GM23338 (cell line): Measurements from ENCODE around the gene MRPS6. TPM values are rescaled to one million over a fixed set of nuclear protein-coding genes. Genes with fewer than 3 reads are reported as not detected.

Experiments used
- ATAC-seq: fragments of 200-7000 bp; cut with Tn5 transposase; 3 replicates; pipeline ENCODE4 v1.9.1; 2020
- DNase-seq: peaks from one replicate; pipeline ENCODE4 v3.0.0-alpha.2; 2015; ENCODE audit warnings: low spot score
- H2AFZ ChIP-seq: fragments of 200-600 bp; sonication (generic); 2 replicates; pipeline ENCODE4 v1.8.0; 2016; ENCODE audit warnings: antibody characterized with exemption, mild to moderate bottlenecking, moderate library complexity
- H3F3A ChIP-seq: fragments of 200-600 bp; sonication (generic); replicated peaks from 2 replicates; pipeline ENCODE4 v1.8.0; 2017; ENCODE audit warnings: antibody characterized with exemption, mixed run types, low read depth
- H3K27ac ChIP-seq: fragments of 200-600 bp; sonication (generic); 2 replicates; pipeline ENCODE4 v1.6.1; 2016; ENCODE audit warnings: low read depth
- H3K27me3 ChIP-seq: fragments of 200-600 bp; sonication (generic); 2 replicates; pipeline ENCODE4 v1.8.0; 2016; ENCODE audit warnings: mild to moderate bottlenecking, mixed run types, moderate library complexity; ENCODE audit not compliant: insufficient read depth
- H3K36me3 ChIP-seq: fragments of 200-600 bp; sonication (generic); 2 replicates; pipeline ENCODE4 v1.8.0; 2016; ENCODE audit warnings: mild to moderate bottlenecking; ENCODE audit not compliant: insufficient read depth
- H3K4me1 ChIP-seq: fragments of 200-600 bp; sonication (generic); 2 replicates; pipeline ENCODE4 v1.8.0; 2016; ENCODE audit warnings: mild to moderate bottlenecking, moderate library complexity; ENCODE audit not compliant: insufficient read depth
- H3K4me2 ChIP-seq: fragments of 200-600 bp; sonication (generic); 2 replicates; pipeline ENCODE4 v1.7.1; 2017; ENCODE audit warnings: mixed run types
- H3K4me3 ChIP-seq: fragments of 200-600 bp; sonication (generic); 2 replicates; pipeline ENCODE4 v1.6.1; 2016; ENCODE audit warnings: mixed run types
- H3K79me2 ChIP-seq: fragments of 200-600 bp; sonication (generic); replicated peaks from 2 replicates; pipeline ENCODE4 v1.8.0; 2017; ENCODE audit warnings: mild to moderate bottlenecking; ENCODE audit not compliant: insufficient read depth
- H3K9me2 ChIP-seq: fragments of 200-600 bp; sonication (generic); 2 replicates; pipeline ENCODE4 v1.8.0; 2017; ENCODE audit not compliant: insufficient read depth
- H4K20me1 ChIP-seq: fragments of 200-600 bp; sonication (generic); replicated peaks from 2 replicates; pipeline ENCODE4 v1.8.0; 2017; ENCODE audit warnings: mild to moderate bottlenecking; ENCODE audit not compliant: insufficient read depth
- H3K27ac Mint-ChIP-seq: 2 replicates; pipeline ENCODE4 v1.8.0; 2020; ENCODE audit warnings: inconsistent platforms, mild to moderate bottlenecking, moderate library complexity, mixed read lengths
- H3K27me3 Mint-ChIP-seq: 3 replicates; pipeline ENCODE4 v1.8.0; 2022; ENCODE audit warnings: low read depth, mild to moderate bottlenecking, moderate library complexity, mixed read lengths, inconsistent platforms; ENCODE audit not compliant: insufficient read depth, poor library complexity
- H3K36me3 Mint-ChIP-seq: 3 replicates; pipeline ENCODE4 v1.8.0; 2021; ENCODE audit warnings: low read depth, mild to moderate bottlenecking, inconsistent platforms, moderate library complexity, mixed read lengths
- H3K4me1 Mint-ChIP-seq: 3 replicates; pipeline ENCODE4 v1.8.0; 2020; ENCODE audit warnings: mild to moderate bottlenecking, inconsistent platforms, mixed read lengths
- H3K4me3 Mint-ChIP-seq: 3 replicates; pipeline ENCODE4 v1.8.0; 2021; ENCODE audit warnings: moderate library complexity, mild to moderate bottlenecking, inconsistent platforms, mixed read lengths
- H3K9me3 Mint-ChIP-seq: 3 replicates; pipeline ENCODE4 v1.8.0; 2020; ENCODE audit warnings: moderate library complexity, mild to moderate bottlenecking, inconsistent platforms, mixed read lengths
- CREB1 ChIP-seq: fragments of 250-450 bp; sonication (Bioruptor Pico); IDR thresholded peaks from 2 replicates; pipeline ENCODE4 v1.5.0; 2020; ENCODE audit warnings: low read depth, mild to moderate bottlenecking, moderate library complexity
- EZH2 ChIP-seq: fragments of 200-600 bp; sonication (generic); IDR thresholded peaks from one replicate; pipeline ENCODE4 v1.8.0; 2017; ENCODE audit warnings: antibody characterized with exemption, mild to moderate bottlenecking, low read depth; ENCODE audit not compliant: unreplicated experiment
- EZH2phosphoT487 ChIP-seq: fragments of 200-600 bp; sonication (generic); IDR thresholded peaks from one replicate; pipeline ENCODE4 v1.8.1; 2018; ENCODE audit warnings: antibody characterized with exemption; ENCODE audit not compliant: unreplicated experiment
- JUNB ChIP-seq: IDR thresholded peaks from one replicate; pipeline ENCODE4 v1.6.1; 2016; ENCODE audit warnings: antibody characterized with exemption; ENCODE audit not compliant: unreplicated experiment
- NANOG ChIP-seq: IDR thresholded peaks from 2 replicates; pipeline ENCODE4 v1.6.1; 2016; ENCODE audit warnings: antibody characterized with exemption, borderline replicate concordance
- POLR2AphosphoS5 ChIP-seq: IDR thresholded peaks from 2 replicates; pipeline ENCODE4 v1.6.1; 2016; ENCODE audit warnings: antibody characterized with exemption, low read depth
- STAT1 ChIP-seq: IDR thresholded peaks from one replicate; pipeline ENCODE4 v1.6.1; 2016; ENCODE audit warnings: antibody characterized with exemption; ENCODE audit not compliant: unreplicated experiment
- ZNF114 ChIP-seq: fragments of 250-450 bp; sonication (Bioruptor Pico); IDR thresholded peaks from 2 replicates; pipeline ENCODE4 v1.5.0; 2020; ENCODE audit warnings: mild to moderate bottlenecking, moderate library complexity
- ZNF331 ChIP-seq: fragments of 250-450 bp; sonication (Bioruptor Pico); IDR thresholded peaks from 2 replicates; pipeline ENCODE4 v1.5.0; 2020; ENCODE audit warnings: low read depth, mild to moderate bottlenecking, moderate library complexity
- polyA plus RNA-seq: library from polyadenylated mRNA; unstranded; fragments of >200 nt; fragmentation: Nextera tagmentation; extraction: Ambion mirVana; gene quantifications from 2 replicates; pipeline ENCODE4 v1.2.1, GENCODE V29; 2016
- total RNA-seq: library from RNA; depleted of rRNA; stranded (reverse); fragments of >200 nt; shearing (Covaris generic); gene quantifications from 2 replicates; pipeline ENCODE4 v1.2.3, GENCODE V29; 2014
- TF ChIP-seq, protein P1 (sequence below): IDR thresholded peaks from one replicate; pipeline ENCODE4 v1.6.1; 2018; ENCODE audit warnings: antibody characterized with exemption; ENCODE audit not compliant: unreplicated experiment
- TF ChIP-seq, protein P2 (sequence below): fragments of 250-450 bp; sonication (Bioruptor Pico); IDR thresholded peaks from 2 replicates; pipeline ENCODE4 v1.5.0; 2020; ENCODE audit warnings: mild to moderate bottlenecking, moderate library complexity
- TF ChIP-seq, protein P3 (sequence below): IDR thresholded peaks from 2 replicates; pipeline ENCODE4 v1.6.1; 2016; ENCODE audit warnings: antibody characterized with exemption
- TF ChIP-seq, protein P4 (sequence below), 2 experiments: fragments of 200-600 bp in 1 of 2; sonication (generic) in 1 of 2; conservative IDR thresholded peaks; 2 replicates each; pipeline versions ENCODE4 v1.5.1 to v1.6.1; 2016 to 2017; ENCODE audit warnings: antibody characterized with exemption in 2 of 2, low read depth in 2 of 2, mild to moderate bottlenecking in 2 of 2, moderate library complexity in 1 of 2

The MRPS6 gene
- total and polyA plus RNA-seq, 2 experiments from 2014 or later: 80.5 to 242 TPM

DNA sequence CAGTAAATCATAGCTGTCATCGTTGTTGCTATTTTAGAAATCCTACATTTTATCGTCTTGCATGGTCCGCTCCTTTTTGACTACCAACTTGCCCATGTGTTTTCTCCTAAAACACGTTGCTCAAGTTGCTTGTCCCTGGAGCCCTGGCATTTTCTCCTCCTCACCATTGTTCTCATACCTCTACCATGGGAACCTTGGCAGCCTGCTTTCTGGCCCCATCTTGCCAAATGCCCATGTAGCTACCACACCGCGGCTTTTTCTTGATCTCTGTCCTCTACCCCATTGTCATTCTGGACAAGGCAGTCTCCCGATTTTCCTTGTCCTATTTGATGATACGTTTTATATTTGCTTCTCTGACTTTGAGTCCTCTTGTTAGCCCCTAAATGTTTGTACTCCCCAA is 50.2 kb downstream of the MRPS6 start:
- H3K27me3 Mint-ChIP-seq: no peaks in the 10 kb centered on the region
- H2AFZ ChIP-seq: no peak overlapping the region
- H3K4me1 ChIP-seq: peaks cover 38% of the 10 kb centered on the region
- peaks cover 31% of the 10 kb centered on the region for H3K4me1 Mint-ChIP-seq
- ATAC-seq (no peak), DNase-seq (no peak)
- H3K4me2 ChIP-seq: no peak overlapping the region
- no peaks in the 10 kb centered on the region for H3K9me2 ChIP-seq
- no peak overlapping the region for H3K27ac Mint-ChIP-seq
- no peaks in the 10 kb centered on the region for H3K27me3 ChIP-seq
- H3K4me3 Mint-ChIP-seq: no peak overlapping the region
- H3K4me3 ChIP-seq: no peak overlapping the region
- no peak overlapping the region for H3K27ac ChIP-seq
- H3F3A ChIP-seq: peaks cover 5% of the 10 kb centered on the region; the same call in 1 of the 2 replicates
- peaks cover 28% of the 10 kb centered on the region for H4K20me1 ChIP-seq
- H3K79me2 ChIP-seq: peaks cover 99% of the 10 kb centered on the region
- H3K36me3 Mint-ChIP-seq: peaks cover 15% of the 10 kb centered on the region; the same call in 2 of the 3 replicates
- TF ChIP-seq CREB1 (CRISPR knock-in tag) (no peak), ZNF114 (CRISPR knock-in tag) (no peak), NANOG (no peak), STAT1 (no peak), POLR2AphosphoS5 (no peak), EZH2phosphoT487 (no peak), JUNB (no peak), EZH2 (no peak), ZNF331 (CRISPR knock-in tag) (no peak)
- TF ChIP-seq, protein P1, sequence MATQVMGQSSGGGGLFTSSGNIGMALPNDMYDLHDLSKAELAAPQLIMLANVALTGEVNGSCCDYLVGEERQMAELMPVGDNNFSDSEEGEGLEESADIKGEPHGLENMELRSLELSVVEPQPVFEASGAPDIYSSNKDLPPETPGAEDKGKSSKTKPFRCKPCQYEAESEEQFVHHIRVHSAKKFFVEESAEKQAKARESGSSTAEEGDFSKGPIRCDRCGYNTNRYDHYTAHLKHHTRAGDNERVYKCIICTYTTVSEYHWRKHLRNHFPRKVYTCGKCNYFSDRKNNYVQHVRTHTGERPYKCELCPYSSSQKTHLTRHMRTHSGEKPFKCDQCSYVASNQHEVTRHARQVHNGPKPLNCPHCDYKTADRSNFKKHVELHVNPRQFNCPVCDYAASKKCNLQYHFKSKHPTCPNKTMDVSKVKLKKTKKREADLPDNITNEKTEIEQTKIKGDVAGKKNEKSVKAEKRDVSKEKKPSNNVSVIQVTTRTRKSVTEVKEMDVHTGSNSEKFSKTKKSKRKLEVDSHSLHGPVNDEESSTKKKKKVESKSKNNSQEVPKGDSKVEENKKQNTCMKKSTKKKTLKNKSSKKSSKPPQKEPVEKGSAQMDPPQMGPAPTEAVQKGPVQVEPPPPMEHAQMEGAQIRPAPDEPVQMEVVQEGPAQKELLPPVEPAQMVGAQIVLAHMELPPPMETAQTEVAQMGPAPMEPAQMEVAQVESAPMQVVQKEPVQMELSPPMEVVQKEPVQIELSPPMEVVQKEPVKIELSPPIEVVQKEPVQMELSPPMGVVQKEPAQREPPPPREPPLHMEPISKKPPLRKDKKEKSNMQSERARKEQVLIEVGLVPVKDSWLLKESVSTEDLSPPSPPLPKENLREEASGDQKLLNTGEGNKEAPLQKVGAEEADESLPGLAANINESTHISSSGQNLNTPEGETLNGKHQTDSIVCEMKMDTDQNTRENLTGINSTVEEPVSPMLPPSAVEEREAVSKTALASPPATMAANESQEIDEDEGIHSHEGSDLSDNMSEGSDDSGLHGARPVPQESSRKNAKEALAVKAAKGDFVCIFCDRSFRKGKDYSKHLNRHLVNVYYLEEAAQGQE: no peak
- TF ChIP-seq, protein P2, sequence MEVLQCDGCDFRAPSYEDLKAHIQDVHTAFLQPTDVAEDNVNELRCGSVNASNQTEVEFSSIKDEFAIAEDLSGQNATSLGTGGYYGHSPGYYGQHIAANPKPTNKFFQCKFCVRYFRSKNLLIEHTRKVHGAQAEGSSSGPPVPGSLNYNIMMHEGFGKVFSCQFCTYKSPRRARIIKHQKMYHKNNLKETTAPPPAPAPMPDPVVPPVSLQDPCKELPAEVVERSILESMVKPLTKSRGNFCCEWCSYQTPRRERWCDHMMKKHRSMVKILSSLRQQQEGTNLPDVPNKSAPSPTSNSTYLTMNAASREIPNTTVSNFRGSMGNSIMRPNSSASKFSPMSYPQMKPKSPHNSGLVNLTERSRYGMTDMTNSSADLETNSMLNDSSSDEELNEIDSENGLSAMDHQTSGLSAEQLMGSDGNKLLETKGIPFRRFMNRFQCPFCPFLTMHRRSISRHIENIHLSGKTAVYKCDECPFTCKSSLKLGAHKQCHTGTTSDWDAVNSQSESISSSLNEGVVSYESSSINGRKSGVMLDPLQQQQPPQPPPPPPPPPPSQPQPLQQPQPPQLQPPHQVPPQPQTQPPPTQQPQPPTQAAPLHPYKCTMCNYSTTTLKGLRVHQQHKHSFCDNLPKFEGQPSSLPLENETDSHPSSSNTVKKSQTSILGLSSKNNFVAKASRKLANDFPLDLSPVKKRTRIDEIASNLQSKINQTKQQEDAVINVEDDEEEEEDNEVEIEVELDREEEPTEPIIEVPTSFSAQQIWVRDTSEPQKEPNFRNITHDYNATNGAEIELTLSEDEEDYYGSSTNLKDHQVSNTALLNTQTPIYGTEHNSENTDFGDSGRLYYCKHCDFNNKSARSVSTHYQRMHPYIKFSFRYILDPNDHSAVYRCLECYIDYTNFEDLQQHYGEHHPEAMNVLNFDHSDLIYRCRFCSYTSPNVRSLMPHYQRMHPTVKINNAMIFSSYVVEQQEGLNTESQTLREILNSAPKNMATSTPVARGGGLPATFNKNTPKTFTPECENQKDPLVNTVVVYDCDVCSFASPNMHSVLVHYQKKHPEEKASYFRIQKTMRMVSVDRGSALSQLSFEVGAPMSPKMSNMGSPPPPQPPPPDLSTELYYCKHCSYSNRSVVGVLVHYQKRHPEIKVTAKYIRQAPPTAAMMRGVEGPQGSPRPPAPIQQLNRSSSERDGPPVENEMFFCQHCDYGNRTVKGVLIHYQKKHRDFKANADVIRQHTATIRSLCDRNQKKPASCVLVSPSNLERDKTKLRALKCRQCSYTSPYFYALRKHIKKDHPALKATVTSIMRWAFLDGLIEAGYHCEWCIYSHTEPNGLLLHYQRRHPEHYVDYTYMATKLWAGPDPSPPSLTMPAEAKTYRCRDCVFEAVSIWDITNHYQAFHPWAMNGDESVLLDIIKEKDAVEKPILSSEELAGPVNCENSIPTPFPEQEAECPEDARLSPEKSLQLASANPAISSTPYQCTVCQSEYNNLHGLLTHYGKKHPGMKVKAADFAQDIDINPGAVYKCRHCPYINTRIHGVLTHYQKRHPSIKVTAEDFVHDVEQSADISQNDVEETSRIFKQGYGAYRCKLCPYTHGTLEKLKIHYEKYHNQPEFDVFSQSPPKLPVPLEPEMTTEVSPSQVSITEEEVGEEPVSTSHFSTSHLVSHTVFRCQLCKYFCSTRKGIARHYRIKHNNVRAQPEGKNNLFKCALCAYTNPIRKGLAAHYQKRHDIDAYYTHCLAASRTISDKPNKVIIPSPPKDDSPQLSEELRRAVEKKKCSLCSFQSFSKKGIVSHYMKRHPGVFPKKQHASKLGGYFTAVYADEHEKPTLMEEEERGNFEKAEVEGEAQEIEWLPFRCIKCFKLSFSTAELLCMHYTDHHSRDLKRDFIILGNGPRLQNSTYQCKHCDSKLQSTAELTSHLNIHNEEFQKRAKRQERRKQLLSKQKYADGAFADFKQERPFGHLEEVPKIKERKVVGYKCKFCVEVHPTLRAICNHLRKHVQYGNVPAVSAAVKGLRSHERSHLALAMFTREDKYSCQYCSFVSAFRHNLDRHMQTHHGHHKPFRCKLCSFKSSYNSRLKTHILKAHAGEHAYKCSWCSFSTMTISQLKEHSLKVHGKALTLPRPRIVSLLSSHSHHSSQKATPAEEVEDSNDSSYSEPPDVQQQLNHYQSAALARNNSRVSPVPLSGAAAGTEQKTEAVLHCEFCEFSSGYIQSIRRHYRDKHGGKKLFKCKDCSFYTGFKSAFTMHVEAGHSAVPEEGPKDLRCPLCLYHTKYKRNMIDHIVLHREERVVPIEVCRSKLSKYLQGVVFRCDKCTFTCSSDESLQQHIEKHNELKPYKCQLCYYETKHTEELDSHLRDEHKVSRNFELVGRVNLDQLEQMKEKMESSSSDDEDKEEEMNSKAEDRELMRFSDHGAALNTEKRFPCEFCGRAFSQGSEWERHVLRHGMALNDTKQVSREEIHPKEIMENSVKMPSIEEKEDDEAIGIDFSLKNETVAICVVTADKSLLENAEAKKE: no peak
- TF ChIP-seq, protein P3, sequence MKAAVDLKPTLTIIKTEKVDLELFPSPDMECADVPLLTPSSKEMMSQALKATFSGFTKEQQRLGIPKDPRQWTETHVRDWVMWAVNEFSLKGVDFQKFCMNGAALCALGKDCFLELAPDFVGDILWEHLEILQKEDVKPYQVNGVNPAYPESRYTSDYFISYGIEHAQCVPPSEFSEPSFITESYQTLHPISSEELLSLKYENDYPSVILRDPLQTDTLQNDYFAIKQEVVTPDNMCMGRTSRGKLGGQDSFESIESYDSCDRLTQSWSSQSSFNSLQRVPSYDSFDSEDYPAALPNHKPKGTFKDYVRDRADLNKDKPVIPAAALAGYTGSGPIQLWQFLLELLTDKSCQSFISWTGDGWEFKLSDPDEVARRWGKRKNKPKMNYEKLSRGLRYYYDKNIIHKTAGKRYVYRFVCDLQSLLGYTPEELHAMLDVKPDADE: no peak
- TF ChIP-seq, protein P4, sequence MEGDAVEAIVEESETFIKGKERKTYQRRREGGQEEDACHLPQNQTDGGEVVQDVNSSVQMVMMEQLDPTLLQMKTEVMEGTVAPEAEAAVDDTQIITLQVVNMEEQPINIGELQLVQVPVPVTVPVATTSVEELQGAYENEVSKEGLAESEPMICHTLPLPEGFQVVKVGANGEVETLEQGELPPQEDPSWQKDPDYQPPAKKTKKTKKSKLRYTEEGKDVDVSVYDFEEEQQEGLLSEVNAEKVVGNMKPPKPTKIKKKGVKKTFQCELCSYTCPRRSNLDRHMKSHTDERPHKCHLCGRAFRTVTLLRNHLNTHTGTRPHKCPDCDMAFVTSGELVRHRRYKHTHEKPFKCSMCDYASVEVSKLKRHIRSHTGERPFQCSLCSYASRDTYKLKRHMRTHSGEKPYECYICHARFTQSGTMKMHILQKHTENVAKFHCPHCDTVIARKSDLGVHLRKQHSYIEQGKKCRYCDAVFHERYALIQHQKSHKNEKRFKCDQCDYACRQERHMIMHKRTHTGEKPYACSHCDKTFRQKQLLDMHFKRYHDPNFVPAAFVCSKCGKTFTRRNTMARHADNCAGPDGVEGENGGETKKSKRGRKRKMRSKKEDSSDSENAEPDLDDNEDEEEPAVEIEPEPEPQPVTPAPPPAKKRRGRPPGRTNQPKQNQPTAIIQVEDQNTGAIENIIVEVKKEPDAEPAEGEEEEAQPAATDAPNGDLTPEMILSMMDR (conservative IDR thresholded peaks at IDR 0.05; ENCODE audit: low read depth in 2 of 2): no peak
- no peaks in the 10 kb centered on the region for H3K9me3 Mint-ChIP-seq
- H3K36me3 ChIP-seq: no peaks in the 10 kb centered on the region
